VCaP (cell line): ENCODE data around the gene BCAS3.

ENCODE experiments used
- H3K27ac ChIP-seq: fragments of 450-650 bp; 2 replicates; pipeline ENCODE4 v1.5.1; 2017
- CTCF ChIP-seq: fragments of 450-650 bp; conservative IDR thresholded peaks from 2 replicates; pipeline ENCODE4 v1.5.1; 2017; ENCODE audit warnings: mild to moderate bottlenecking, moderate library complexity

Gene BCAS3

GRCh38 chr17:61214753-61215152, 537.1 kb downstream of the BCAS3 start:
- no peak for TF ChIP-seq CTCF
- no peak overlapping the region for H3K27ac ChIP-seq

GRCh38 chr17:61216066-61216465, 538.4 kb downstream of the BCAS3 start:
- no peak overlapping the region for H3K27ac ChIP-seq
- TF ChIP-seq CTCF: no peak

- no peak overlapping the region for H3K27ac ChIP-seq
- TF ChIP-seq CTCF: no peak
Observed at GRCh38 chr17:61217878-61218437, 540.3 kb downstream of the BCAS3 start.

GRCh38 chr17:61218438-61218837, 540.8 kb downstream of the BCAS3 start:
- no peak for TF ChIP-seq CTCF

GRCh38 chr17:61219460-61219859, 541.8 kb downstream of the BCAS3 start:
- no peak for TF ChIP-seq CTCF
- no peak overlapping the region for H3K27ac ChIP-seq

More at GRCh38 chr17:61218438-61218837, 540.8 kb downstream of the BCAS3 start:
- no peak overlapping the region for H3K27ac ChIP-seq

GRCh38 chr17:61221181-61221580, 543.5 kb downstream of the BCAS3 start:
- no peak for TF ChIP-seq CTCF
- no peak overlapping the region for H3K27ac ChIP-seq

- TF ChIP-seq CTCF: no peak
- H3K27ac ChIP-seq: no peak overlapping the region
Observed at GRCh38 chr17:61221597-61222471, 544.2 kb downstream of the BCAS3 start.
